HG02623 (cell line): ENCODE results near the gene TMEM37.

ENCODE experiments used
- ATAC-seq: cut with Tn5 transposase; IDR thresholded peaks from one replicate; pipeline ENCODE4 v1.9.1; 2021; ENCODE audit warnings: moderate library complexity; ENCODE audit not compliant: unreplicated experiment

TMEM37 gene

GRCh38 chr2:119477113-119477505, 45.5 kb downstream of the TMEM37 start:
- no peak for ATAC-seq

- ATAC-seq, result no peak
Observed at GRCh38 chr2:119478188-119478977, 46.7 kb downstream of the TMEM37 start.

GRCh38 chr2:119478978-119479295, 47.3 kb downstream of the TMEM37 start:
- ATAC-seq, result no peak

- ATAC-seq, result no peak
Observed at GRCh38 chr2:119480184-119480583, 48.5 kb downstream of the TMEM37 start.

GRCh38 chr2:119480718-119481142, 49.1 kb downstream of the TMEM37 start:
- no peak for ATAC-seq

GRCh38 chr2:119481501-119482455, 50.1 kb downstream of the TMEM37 start:
- ATAC-seq, result no peak

GRCh38 chr2:119482481-119483394, 51.1 kb downstream of the TMEM37 start:
- ATAC-seq, result no peak

GRCh38 chr2:119483395-119483753, 51.7 kb downstream of the TMEM37 start:
- ATAC-seq, result no peak

- ATAC-seq, result no peak
Observed at GRCh38 chr2:119483896-119484718, 52.5 kb downstream of the TMEM37 start.

GRCh38 chr2:119484834-119485233, 53.2 kb downstream of the TMEM37 start:
- no peak for ATAC-seq

- no peak for ATAC-seq
Observed at GRCh38 chr2:119485336-119486110, 53.9 kb downstream of the TMEM37 start.

GRCh38 chr2:119486196-119486827, 54.7 kb downstream of the TMEM37 start:
- no peak for ATAC-seq

GRCh38 chr2:119486886-119487285, 55.2 kb downstream of the TMEM37 start:
- ATAC-seq, result no peak

- peak; percentile 81 for ATAC-seq
Observed at GRCh38 chr2:119487434-119488244, 56.0 kb downstream of the TMEM37 start.
